GM23338 (cell line): ENCODE measurements around the gene IRF3.

Source experiments
- EZH2 ChIP-seq: fragments of 200-600 bp; sonication (generic); IDR thresholded peaks from one replicate; pipeline ENCODE4 v1.8.0; 2017; ENCODE audit warnings: antibody characterized with exemption, mild to moderate bottlenecking, low read depth; ENCODE audit not compliant: unreplicated experiment
- EZH2phosphoT487 ChIP-seq: fragments of 200-600 bp; sonication (generic); IDR thresholded peaks from one replicate; pipeline ENCODE4 v1.8.1; 2018; ENCODE audit warnings: antibody characterized with exemption; ENCODE audit not compliant: unreplicated experiment
- JUNB ChIP-seq: IDR thresholded peaks from one replicate; pipeline ENCODE4 v1.6.1; 2016; ENCODE audit warnings: antibody characterized with exemption; ENCODE audit not compliant: unreplicated experiment
- POLR2AphosphoS5 ChIP-seq: IDR thresholded peaks from 2 replicates; pipeline ENCODE4 v1.6.1; 2016; ENCODE audit warnings: antibody characterized with exemption, low read depth
- ZNF114 ChIP-seq: fragments of 250-450 bp; sonication (Bioruptor Pico); IDR thresholded peaks from 2 replicates; pipeline ENCODE4 v1.5.0; 2020; ENCODE audit warnings: mild to moderate bottlenecking, moderate library complexity
- TF ChIP-seq, protein P1 (sequence below), 2 experiments: fragments of 200-600 bp in 1 of 2; sonication (generic) in 1 of 2; conservative IDR thresholded peaks; 2 replicates each; pipeline versions ENCODE4 v1.5.1 to v1.6.1; 2016 to 2017; ENCODE audit warnings: antibody characterized with exemption in 2 of 2, low read depth in 2 of 2, mild to moderate bottlenecking in 2 of 2, moderate library complexity in 1 of 2
- TF ChIP-seq, protein P2 (sequence below): IDR thresholded peaks from one replicate; pipeline ENCODE4 v1.6.1; 2018; ENCODE audit warnings: antibody characterized with exemption; ENCODE audit not compliant: unreplicated experiment

DNA sequence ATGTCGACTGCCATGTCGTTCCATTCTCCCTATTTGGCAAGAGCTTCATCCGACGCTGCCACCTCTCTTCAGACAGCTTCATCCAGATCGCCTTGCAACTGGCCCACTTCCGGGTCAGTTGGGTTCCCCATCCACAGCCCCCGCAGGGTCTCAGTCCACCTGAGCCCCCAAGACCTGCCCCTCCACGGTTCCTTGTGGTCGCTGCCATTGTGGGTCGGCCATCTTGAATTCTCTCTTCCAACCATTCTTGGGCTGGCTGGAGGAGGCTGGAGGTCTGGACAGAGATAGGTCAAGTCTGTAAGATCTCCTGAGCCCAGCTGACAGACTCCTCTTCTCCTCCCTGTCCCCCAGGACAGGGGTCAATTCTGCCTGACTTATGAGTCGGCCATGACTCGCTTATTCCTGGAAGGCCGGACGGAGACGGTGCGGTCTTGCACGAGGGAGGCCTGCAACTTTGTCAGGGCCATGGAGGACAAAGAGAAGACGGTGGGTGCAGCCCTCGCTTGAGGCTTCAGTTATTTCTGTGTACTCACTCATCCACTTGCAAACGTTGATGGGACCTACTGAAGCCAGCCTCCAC lies 44.8 kb upstream of the IRF3 start:
- TF ChIP-seq POLR2AphosphoS5 (no peak), EZH2phosphoT487 (no peak), EZH2 (no peak), JUNB (no peak), ZNF114 (no peak)
- TF ChIP-seq, protein P1, sequence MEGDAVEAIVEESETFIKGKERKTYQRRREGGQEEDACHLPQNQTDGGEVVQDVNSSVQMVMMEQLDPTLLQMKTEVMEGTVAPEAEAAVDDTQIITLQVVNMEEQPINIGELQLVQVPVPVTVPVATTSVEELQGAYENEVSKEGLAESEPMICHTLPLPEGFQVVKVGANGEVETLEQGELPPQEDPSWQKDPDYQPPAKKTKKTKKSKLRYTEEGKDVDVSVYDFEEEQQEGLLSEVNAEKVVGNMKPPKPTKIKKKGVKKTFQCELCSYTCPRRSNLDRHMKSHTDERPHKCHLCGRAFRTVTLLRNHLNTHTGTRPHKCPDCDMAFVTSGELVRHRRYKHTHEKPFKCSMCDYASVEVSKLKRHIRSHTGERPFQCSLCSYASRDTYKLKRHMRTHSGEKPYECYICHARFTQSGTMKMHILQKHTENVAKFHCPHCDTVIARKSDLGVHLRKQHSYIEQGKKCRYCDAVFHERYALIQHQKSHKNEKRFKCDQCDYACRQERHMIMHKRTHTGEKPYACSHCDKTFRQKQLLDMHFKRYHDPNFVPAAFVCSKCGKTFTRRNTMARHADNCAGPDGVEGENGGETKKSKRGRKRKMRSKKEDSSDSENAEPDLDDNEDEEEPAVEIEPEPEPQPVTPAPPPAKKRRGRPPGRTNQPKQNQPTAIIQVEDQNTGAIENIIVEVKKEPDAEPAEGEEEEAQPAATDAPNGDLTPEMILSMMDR (conservative IDR thresholded peaks at IDR 0.05; ENCODE audit: low read depth in 2 of 2): no peak
- TF ChIP-seq, protein P2, sequence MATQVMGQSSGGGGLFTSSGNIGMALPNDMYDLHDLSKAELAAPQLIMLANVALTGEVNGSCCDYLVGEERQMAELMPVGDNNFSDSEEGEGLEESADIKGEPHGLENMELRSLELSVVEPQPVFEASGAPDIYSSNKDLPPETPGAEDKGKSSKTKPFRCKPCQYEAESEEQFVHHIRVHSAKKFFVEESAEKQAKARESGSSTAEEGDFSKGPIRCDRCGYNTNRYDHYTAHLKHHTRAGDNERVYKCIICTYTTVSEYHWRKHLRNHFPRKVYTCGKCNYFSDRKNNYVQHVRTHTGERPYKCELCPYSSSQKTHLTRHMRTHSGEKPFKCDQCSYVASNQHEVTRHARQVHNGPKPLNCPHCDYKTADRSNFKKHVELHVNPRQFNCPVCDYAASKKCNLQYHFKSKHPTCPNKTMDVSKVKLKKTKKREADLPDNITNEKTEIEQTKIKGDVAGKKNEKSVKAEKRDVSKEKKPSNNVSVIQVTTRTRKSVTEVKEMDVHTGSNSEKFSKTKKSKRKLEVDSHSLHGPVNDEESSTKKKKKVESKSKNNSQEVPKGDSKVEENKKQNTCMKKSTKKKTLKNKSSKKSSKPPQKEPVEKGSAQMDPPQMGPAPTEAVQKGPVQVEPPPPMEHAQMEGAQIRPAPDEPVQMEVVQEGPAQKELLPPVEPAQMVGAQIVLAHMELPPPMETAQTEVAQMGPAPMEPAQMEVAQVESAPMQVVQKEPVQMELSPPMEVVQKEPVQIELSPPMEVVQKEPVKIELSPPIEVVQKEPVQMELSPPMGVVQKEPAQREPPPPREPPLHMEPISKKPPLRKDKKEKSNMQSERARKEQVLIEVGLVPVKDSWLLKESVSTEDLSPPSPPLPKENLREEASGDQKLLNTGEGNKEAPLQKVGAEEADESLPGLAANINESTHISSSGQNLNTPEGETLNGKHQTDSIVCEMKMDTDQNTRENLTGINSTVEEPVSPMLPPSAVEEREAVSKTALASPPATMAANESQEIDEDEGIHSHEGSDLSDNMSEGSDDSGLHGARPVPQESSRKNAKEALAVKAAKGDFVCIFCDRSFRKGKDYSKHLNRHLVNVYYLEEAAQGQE: no peak
